GM18858 (cell line): ENCODE data around the gene ARHGEF18.
"Not testable (repeated sequence)": the region's sequence is repeated elsewhere in the genome, so short reads cannot be mapped to it uniquely, and the experiment has no call there.

ENCODE experiments used
- ATAC-seq: cut with Tn5 transposase; IDR thresholded peaks from one replicate; pipeline ENCODE4 v1.9.1; 2021; ENCODE audit not compliant: unreplicated experiment

The ARHGEF18 gene

DNA sequence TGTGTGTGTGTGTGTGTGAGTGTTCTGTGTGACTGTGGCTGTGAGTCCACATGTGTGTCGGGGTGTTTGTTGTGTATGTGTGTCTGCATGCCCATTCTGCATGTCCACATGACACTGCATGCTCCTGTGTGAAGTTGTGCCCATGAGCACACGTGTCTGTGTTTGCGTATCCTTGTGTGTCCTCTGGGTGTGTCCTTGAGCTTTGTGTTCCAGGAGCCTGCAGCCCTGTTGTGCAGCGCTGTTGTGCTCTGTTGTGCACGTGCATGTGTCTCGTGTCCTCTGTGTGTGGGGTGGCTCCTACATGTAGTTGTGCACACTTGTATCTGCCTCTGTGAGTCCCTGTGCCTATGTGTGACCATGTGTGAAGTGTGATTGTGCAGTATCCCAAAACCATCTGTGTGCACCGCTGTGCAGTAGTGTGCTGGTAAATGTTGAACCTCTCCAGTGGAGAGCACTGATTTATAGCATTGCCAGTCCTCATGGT is 2.2 kb upstream of the ARHGEF18 start:
- no peak for ATAC-seq

DNA sequence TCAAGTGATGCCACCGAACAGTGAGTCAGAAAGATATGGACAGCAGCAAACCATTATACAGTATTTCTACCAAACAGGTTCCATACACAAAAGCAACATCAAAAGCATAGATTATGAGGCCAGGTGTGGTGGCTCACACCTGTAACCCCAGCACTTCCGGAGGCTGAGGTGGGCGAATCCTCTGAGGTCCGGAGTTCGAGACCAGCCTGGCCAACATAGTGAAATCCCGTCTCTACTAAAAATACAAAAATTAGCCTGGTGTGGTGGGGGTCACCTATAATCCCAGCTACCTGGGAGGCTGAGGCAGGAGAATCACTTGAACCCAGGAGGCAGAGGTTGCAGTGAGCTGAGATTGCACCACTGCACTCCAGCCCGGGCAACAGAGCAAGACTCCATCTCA is 1.7 kb upstream of the ARHGEF18 start:
- not testable (repeated sequence) for ATAC-seq

DNA sequence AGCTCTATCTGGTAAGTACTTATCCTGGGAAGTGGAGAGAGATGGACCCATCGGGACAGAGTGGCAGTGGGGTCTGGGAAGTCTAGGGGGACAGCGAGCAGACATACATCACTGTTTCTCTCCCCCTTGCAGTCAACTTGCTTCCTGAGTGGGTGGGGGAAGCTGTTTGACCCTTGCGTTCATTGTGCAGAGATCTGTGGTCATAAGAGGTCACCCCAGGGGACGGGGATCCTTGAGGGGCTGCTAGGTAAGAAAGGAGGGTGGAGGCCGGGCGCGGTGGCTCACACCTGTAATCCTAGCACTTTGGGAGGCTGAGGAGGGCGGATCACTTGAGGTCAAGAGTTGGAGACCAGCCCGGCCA is 474 bp downstream of the ARHGEF18 start:
- no peak for ATAC-seq

DNA sequence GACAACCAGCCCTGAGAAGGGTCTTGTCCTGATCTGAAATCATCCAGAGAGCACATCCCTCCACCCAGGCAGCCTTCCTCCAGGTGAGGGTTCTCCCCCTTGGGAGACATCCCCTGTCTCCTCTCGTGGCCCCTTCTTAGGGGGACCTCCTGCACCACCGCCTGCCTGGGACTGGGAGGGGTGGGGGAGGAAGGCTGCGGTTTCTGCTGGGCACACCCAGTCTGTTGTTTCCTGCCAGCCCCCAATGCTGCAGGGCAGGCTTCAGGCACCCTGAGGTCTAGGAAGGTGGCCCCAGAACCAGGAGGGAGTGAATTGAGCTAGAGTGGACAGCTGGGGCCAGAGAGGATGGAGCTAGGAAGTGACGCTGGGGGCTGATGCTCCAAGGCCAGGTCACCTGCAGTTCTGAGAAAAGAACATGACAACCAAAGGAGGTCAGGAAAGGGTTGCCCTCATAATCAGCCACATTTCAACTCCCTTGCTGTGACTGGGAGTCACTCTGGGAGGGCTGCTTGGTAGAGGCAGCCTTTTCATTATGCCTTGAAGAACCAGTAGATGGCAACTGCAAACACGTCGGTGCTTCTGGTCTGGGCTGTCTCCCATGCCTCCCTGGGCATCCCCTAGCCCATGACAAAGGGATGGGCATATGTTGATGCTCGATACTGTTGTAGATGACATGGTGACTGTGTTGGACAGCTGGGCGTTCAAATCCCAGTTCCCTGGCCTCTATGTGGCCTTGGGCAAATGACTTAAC is 1.4 kb downstream of the ARHGEF18 start:
- ATAC-seq: no peak

DNA sequence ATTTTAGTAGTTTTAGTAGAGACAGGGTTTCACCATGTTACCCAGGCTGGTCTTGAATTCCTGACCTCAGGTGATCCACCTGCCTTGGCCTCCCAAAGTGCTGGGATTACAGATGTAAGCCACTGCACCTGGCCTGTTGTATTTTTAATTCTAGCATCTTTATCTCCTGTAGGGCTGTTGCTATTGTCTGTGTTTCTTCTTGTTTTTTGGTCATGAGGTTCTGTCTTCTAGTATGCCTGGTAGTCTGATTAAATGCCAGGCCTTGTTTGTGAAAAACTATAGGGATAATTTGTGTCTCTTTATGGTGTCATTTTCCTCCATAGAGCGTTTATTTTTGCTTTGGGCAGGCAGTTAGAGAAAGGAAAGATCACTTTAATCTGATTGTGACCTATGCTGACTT is 3.1 kb downstream of the ARHGEF18 start:
- no peak for ATAC-seq

DNA sequence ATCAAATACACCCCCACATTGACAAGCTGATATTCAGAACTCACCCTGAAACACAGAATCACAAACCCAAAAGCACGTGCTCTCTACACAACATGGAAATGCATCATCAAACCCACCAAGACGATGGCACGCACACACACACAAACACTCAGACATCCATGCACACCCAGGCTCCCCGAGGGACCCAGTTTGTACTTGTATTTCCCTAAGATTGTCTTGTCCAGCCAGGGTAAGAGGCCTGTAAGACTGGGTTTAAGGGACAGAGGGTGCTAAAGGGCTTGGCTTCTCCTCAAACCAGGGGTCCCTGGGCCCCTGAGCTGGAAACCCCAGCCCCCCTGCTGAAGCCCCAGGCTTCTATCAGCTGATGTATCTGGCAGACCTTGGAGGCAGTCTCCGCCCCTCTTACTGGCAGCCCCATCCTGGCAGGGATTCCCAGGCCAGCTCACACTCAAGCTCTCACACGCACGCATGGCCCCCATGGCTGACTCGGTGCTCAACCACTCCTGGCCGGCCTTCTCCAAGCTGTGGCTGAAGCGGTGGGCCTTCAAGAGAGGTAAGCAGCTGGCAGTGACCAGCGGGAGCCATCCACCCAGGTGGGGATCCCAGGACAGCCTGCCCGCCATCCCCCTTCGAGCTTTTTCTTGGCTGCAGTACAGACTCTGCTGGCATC is 6.5 kb downstream of the ARHGEF18 start:
- ATAC-seq: no peak

DNA sequence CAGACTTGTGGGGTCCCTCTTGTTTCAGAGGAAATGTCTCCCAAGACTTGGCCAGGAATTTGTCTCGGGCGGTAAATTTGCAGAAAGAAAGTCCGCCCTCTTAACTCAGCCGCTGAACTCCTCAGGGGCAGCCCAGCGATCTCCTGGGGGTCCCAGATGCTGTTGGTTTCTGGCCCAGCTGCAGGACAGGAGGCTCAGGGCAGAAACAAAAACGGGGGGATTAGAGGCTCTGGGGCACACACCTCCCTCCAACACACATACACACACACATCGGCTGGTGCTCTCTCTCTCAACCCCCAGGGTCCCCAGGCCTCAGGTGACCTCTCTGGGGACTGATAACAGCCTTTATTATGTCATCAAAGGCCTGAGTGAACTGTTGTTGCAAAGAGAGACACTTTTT is 7.1 kb downstream of the ARHGEF18 start:
- no peak for ATAC-seq

DNA sequence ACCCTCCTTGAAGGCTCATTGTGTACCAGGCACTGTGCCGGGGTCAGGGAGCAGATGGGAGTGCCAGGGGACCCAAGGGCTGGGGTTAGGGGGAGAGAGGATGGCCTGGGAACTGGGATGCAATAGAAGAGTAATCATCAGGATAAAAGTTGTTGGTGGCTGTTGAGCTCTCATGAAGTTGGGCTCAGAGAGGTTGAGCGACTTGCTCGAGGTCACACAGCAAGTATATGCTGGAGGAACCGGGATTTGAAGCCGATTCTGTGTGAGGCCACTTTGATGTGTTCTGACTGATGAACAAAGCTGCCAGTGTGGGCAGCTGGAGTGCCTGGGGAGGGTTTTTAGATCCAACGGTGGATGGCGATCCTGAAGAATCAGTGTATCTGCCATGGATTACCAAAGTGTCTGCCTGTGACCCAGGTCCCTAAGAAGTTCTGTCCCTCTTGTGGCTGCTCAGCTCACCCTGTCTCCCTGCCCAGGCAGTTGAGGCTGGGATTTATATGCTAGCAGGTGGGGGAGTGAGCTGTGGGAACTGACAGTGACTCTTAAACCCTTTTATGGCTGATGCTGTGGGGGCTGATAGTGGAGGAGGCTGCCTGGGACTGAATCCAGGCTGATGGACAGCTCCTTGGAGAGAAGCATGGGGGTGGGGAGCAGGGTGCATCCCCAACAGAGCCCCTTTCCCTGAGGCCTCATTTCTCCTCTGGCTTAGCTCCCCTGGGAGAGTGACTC is 8.3 kb downstream of the ARHGEF18 start:
- ATAC-seq: no peak

DNA sequence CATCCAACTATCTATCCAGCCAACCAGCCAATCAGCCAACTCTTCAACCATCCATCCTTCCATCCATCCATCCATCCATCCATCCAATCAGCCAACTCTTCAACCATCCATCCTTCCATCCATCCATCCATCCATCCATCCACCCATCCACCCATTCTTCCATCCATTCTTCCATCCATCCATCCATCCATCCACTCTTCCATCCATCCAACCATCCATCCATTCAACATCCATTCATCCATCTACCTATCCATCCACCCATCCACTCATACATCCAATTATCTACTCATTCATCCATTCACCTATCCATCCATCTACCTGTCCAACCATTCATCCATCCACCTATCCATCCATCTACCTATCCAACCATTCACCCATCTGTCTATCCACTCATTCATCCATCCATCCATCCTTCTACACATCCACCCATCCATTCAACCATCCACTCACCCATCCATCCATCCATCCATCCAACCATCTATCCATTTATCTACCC is 9.4 kb downstream of the ARHGEF18 start:
- ATAC-seq: no peak

DNA sequence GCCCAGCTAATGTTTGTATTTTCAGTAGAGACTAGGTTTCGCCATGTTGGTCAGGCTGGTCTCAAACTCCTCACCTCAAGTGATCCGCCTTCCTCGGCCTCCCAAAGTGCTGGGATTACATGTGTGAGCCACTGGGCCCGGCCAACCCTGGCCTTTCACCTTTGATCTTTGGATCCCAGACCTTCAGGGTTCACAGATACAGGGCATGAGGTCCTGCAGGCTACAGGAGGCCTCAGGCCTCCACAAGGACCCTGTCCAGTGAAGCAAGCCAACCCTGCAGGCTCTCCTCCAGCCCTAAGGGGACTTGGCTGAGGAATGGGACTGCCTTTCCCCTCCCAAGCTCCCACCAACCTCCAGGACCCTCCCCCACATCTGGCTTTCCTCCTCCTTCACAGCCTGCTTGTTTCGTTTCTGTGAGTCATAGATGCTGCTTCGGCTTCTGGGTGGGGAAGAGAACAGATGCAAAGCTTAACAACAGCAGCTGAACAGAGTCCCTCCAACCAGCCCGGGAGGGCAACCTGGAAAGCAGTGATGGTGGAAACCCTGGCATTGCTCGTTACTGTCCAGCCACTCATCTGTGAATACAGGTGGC is 11.8 kb downstream of the ARHGEF18 start:
- no peak for ATAC-seq

DNA sequence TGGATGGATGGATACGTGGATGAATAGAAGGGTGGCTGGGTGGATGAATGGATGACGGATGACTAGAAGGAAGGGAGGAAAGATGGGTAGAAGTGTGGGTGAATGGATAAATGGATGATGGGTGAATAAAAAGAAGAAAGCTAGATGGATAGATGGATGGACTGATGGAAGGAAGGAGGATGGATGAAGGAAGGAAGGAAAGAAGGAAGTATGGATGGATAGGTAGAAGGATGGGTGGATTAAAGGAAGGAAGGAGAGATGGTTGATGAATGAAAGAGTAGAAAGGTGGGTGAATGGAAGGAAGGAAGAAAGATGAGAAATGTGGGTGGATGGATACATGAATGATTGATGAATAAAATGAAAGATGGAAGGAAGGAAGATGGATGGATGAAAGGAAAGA is 14.5 kb downstream of the ARHGEF18 start:
- ATAC-seq: no peak

DNA sequence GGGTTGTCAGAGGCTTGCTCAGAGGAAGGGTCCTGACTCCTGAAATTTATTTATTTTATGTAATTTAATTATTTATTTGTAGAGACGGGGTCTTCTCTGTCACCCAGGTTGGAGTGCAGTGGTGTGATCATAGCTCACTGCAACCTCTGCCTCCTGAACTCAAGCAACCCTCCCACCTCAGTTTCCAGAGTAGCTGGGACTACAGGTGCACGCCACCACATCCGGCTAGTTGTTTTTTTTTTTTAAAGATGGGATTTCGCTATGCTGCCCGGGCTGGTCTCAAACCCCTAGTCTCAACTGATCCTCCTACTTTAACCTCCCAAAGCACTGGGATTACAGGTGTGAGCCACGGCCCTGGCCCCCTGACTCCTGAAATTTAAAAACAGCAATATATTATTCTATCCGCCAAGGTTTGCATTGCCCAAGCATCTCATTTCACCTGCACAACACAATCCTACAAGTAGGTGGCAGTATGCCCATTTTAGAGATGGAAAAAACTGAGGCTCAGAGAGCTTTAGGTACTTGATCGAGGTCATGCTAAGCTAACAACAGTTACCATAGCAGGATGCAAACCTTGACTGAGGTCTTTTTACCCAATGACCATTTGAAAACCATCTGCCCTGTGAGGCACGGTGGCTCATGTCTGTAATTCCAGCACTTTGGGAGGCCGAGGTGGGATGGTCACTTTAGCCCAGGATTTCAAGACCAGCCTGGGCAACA is 18.1 kb downstream of the ARHGEF18 start:
- no peak for ATAC-seq

DNA sequence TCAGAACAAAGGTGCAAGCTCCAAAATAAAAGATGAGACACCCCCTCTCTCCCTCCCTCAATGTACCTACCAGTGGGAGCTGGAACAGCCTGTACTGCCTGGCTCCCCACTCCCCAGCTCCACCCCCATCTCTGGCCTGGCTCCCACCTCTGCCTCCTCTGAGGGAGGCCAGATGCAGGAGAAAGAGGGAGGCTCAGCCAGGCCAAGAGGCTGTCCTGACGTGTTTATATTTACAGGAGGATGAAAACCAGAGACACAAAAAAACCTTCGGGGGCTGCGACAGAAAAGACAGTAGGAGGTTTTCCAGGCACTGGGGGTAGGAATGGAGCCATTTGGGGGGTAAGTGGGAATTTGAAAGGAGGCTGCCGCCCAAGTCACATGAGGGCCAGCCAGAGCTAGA is 19.7 kb downstream of the ARHGEF18 start:
- no peak for ATAC-seq

DNA sequence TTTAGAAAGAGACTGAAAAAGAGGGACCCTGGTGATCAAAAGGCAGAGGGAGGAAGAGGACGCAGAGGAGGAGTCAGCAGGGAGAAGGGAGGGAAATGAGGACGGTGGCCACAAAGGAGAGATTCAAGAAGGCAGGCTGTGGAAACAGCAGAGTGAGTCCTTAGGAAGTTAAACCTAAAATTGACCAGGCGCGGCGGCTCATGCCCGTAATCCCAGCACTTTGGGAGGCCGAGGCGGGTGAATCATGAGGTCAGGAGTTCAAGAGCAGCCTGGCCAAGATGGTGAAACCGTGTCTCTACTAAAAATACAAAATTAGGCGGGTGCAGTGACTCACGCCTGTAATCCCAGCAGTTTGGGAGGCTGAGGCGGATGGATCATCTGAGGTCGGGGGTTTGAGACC is 20.1 kb downstream of the ARHGEF18 start:
- ATAC-seq: not testable (repeated sequence)

DNA sequence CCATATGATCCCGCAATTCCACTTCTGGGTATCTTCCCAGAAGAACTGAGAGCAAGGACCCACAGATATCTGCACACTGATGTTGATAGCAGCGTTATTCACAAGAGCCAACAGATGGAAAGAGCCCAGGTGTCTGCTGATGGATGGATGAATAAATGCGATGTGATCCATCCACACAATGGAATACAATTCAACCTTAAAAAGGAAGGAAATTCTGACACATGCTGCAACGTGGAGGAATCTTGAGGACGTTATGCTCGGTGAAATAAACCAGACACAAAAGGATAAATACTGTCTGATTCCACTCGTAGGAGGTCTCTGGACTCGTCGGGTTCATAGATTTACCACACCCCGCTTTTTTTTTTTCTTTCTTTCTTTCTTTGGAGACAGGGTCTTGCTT is 21.8 kb downstream of the ARHGEF18 start:
- ATAC-seq: no peak

DNA sequence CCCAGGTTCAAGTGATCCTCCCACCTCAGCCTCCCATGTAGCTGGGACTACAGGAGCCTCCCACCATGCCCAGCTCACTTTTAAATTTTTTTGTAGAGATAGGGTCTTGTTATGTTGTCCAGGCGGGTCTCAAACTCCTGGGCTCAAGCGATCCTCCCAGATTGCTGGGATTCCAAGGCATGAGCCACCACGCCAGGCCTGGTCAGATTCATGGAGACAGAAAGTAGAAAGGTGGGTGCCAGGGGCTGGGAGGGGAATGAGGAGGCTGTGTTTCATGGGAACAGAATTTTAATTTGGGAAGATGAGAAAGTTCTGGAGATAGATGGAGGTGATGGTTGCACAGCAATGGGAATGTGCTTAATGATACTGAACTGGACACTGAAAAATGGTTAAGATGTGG is 22.3 kb downstream of the ARHGEF18 start:
- ATAC-seq: no peak

DNA sequence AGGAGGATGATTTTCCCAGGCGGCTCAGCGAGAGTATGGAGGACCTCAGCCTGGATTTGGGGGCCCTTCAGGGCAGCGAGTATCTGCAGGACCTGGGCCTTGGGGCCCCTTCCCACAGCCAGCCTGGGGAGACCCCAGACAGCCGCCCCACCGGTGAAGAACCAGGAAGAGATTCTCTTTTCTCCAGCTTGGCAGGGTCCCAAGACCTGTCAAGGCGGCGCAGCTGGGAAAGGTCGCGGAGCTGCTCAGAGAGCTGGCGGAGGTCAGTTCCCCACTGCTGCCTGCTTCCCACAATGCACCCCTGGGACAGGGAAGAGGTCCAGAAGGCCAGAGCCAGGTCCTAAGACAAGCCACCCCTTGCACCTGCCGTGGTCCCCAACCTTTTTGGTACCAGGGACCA is 24.1 kb downstream of the ARHGEF18 start:
- ATAC-seq: no peak

DNA sequence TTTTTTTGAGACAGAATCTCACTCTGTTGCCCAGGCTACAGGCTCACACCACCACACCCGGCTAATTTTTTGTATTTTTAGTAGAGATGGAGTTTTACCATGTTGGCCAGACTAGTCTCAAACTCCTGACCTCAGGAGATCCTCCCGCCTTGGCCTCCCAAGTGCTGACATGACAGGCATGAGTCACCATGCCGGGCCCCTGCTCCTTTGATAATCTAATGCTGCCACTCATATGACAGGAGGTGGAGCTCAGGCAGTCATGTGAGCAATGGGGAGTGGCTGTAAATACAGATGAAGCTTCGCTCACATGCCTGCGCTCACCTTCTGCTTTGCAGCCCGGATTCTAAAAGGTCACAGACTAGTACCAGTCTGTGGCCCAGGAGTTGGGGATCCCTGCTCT is 25.1 kb downstream of the ARHGEF18 start:
- ATAC-seq: no peak

DNA sequence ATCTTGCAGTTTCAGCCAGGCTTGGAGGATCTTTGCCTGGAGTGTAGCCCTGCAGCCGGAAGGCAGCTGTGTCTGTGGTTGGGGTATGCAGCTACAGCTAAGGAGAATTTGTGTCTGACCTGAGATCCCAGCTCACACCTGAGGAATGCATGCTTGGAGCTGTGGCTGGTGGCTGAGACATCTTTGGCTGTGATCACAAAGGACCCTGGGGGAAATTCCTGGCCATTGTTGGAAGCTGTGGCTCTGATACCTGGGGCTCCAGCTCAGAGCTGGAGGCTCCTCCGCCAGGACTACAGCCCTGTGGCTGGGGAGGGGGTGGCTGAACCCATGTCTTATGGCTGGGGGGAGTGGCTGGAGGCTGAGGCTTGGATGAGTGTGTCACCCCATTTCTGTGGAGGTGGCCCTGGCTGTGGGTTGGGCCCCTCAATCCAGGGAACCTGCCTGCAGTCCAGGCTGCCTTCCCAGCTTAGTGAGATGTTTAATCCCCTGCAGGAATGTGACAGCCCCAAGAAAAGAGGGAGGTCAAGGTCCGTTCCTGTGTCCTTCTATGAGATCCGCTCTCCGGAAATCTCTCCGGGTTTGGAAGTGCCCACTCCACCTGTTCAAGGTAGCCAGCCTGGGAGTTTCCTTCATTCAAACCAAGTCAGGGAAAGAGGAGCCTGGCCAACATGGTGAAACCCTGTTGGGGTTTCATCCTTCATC is 27.6 kb downstream of the ARHGEF18 start:
- ATAC-seq: no peak

DNA sequence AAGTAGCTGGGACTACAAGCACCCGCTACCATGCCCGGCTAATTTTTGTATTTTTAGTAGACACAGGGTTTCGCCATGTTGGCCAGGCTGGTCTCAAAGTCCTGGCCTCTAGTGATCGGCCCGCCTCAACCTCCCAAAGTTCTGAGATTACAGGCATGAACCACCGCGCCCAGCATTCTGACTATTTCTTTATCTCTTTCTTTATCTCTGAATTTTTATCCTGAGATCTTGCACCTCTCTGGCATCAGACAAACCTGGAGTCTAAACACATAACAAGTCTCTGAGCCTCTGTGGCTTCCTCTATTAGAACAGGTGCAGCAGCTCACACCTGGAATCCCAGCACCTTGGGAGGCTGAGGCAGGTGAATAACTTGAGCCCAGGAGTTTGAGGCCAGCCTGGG is 28.5 kb downstream of the ARHGEF18 start:
- ATAC-seq: no peak
